ENCODE results near the gene MAST1. TPM values are rescaled to one million over a fixed set of nuclear protein-coding genes. Genes with fewer than 3 reads are reported as not detected.

Gene MAST1
- total RNA-seq, 2 donors from 2014 or later = 0.42 to 1.4 TPM

- no peak for DNase-seq
- Histone ChIP-seq H3K4me1 (peaks cover 6% of the 10 kb centered on the region), H3K9me3 (no peaks in the 10 kb centered on the region), H3K9ac (ENCODE audit: low read depth in 2 of 2, low read length in 2 of 2) (peak overlapping the region; percentile 77 to 79), H3K27me3 (no peaks in the 10 kb centered on the region), H3K27ac (no peak overlapping the region), H3K36me3 (no peaks in the 10 kb centered on the region), H3K4me3 (peak overlapping the region; percentile 93)
- no peak for TF ChIP-seq CTCF (IDR thresholded peaks at IDR 0.05)
- intact Hi-C loops (cut with DNase I) = no loop called here
Observed at GRCh38 chr19:12891553-12892021, 53.3 kb downstream of the MAST1 start.

- Histone ChIP-seq H3K27ac (no peak overlapping the region), H3K9me3 (no peaks in the 10 kb centered on the region), H3K36me3 (no peaks in the 10 kb centered on the region), H3K9ac (ENCODE audit: low read depth in 2 of 2, low read length in 2 of 2) (no peak overlapping the region), H3K4me1 (peaks cover 6% of the 10 kb centered on the region), H3K27me3 (no peaks in the 10 kb centered on the region), H3K4me3 (no peak overlapping the region)
- DNase-seq = no peak
- no peak for TF ChIP-seq CTCF (IDR thresholded peaks at IDR 0.05)
- intact Hi-C loops (cut with DNase I) = no loop called here
Observed at GRCh38 chr19:12893582-12893981, 55.3 kb downstream of the MAST1 start.

GRCh38 chr19:12896460-12896859 is 58.1 kb downstream of the MAST1 start:
- no peaks in the 10 kb centered on the region for H3K36me3 ChIP-seq
- no peak overlapping the region for H3K9ac ChIP-seq (ENCODE audit: low read depth in 2 of 2, low read length in 2 of 2)
- intact Hi-C loops (cut with DNase I) = no loop called here
- H3K4me1 ChIP-seq = peaks cover 6% of the 10 kb centered on the region
- no peaks in the 10 kb centered on the region for H3K27me3 ChIP-seq
- DNase-seq = no peak
- H3K27ac ChIP-seq = no peak overlapping the region
- TF ChIP-seq CTCF (IDR thresholded peaks at IDR 0.05) = no peak
- no peak overlapping the region for H3K4me3 ChIP-seq
- H3K9me3 ChIP-seq = no peaks in the 10 kb centered on the region

GRCh38 chr19:12899891-12900518 is 61.7 kb downstream of the MAST1 start:
- H3K9ac ChIP-seq (ENCODE audit: low read depth in 2 of 2, low read length in 2 of 2) = no peak overlapping the region
- no peaks in the 10 kb centered on the region for H3K27me3 ChIP-seq
- H3K4me1 ChIP-seq = no peaks in the 10 kb centered on the region
- no peak overlapping the region for H3K27ac ChIP-seq
- intact Hi-C loops (cut with DNase I) = no loop called here
- H3K9me3 ChIP-seq = no peaks in the 10 kb centered on the region
- no peak for DNase-seq
- no peak for TF ChIP-seq CTCF (IDR thresholded peaks at IDR 0.05)
- no peaks in the 10 kb centered on the region for H3K36me3 ChIP-seq
- no peak overlapping the region for H3K4me3 ChIP-seq

GRCh38 chr19:12907166-12907565 is 68.9 kb downstream of the MAST1 start:
- intact Hi-C loops (cut with DNase I) = no loop called here
- no peaks in the 10 kb centered on the region for H3K4me1 ChIP-seq
- H3K27me3 ChIP-seq = no peaks in the 10 kb centered on the region
- H3K4me3 ChIP-seq = no peak overlapping the region
- TF ChIP-seq CTCF (IDR thresholded peaks at IDR 0.05) = no peak
- no peak for DNase-seq
- no peak overlapping the region for H3K9ac ChIP-seq (ENCODE audit: low read depth in 2 of 2, low read length in 2 of 2)
- no peaks in the 10 kb centered on the region for H3K9me3 ChIP-seq
- H3K36me3 ChIP-seq = no peaks in the 10 kb centered on the region
- no peak overlapping the region for H3K27ac ChIP-seq
